ENCODE results near the gene DLD. TPM values are rescaled to one million over a fixed set of nuclear protein-coding genes. Genes with fewer than 3 reads are reported as not detected.
"Not testable (repeated sequence)": the region's sequence is repeated elsewhere in the genome, so short reads cannot be mapped to it uniquely, and the experiment has no call there.

Gene DLD
- total RNA-seq, 2 experiments from 2014 or later, result 54.1 to 60.5 TPM

DNA sequence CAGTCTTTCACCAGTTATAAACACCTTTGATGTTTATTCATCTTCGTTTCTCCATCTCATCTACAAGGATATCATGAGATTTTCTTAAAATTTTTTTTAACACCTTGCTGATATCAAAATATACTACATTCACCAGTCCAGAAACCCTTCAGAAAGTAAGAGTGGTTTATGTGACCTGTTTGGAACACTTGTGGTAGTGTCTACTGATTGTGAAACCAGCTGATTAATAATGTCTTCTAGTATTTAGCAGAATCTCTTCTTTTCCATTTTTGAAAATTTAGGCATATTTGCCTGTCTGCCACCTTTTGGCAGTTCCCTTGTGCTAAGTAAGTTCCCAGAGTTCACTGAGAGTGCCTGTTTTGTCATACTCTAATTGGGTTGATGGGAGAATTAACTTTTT lies 18.5 kb downstream of the DLD start:
- no peak for DNase-seq
- H3K4me3 Mint-ChIP-seq, result no peak overlapping the region
- peaks cover 3% of the 10 kb centered on the region for H3K4me1 Mint-ChIP-seq
- ChIA-PET POLR2A (no interaction called here), CTCF (interaction anchor here (0.6 kb wide), 1 partner anchor 717 kb away, joined by 4 read pairs; no protein-coding TSS in a partner anchor)
- H3K27ac Mint-ChIP-seq, result no peak overlapping the region
- H3K9me3 Mint-ChIP-seq, result peaks cover 3% of the 10 kb centered on the region
- H3K27me3 Mint-ChIP-seq, result no peaks in the 10 kb centered on the region
- peaks cover 73% of the 10 kb centered on the region for H3K36me3 Mint-ChIP-seq (ENCODE audit: low read depth)

DNA sequence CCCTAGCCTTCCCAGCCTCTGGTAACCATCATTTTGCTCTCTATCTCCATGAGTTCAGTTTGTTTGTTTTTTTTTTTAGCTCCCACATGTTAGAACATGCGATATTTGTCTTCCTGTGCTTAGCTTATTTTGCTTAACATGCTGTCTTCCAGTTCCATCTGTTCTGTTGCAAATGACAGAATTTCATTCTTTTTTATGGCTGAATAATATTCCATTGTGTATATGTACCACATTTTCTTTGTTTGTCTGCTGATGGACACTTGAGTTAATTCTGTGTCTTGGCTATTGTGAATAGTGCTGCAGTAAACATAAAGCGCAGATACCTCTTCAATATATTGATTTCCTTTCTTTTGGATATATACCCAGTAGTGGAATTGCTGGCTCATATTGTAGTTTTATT lies 21.0 kb downstream of the DLD start:
- no peak for DNase-seq
- peaks cover 69% of the 10 kb centered on the region for H3K36me3 Mint-ChIP-seq (ENCODE audit: low read depth)
- peaks cover 3% of the 10 kb centered on the region for H3K4me1 Mint-ChIP-seq
- CTCF ChIA-PET, result interaction anchor here (0.6 to 0.7 kb wide), 2 partner anchors 24 to 134 kb away, joined by 3 read pairs; no protein-coding TSS in a partner anchor
- H3K27ac Mint-ChIP-seq, result no peak overlapping the region
- H3K27me3 Mint-ChIP-seq, result no peaks in the 10 kb centered on the region
- H3K9me3 Mint-ChIP-seq, result peaks cover 3% of the 10 kb centered on the region
- H3K4me3 Mint-ChIP-seq, result no peak overlapping the region
- POLR2A ChIA-PET, result no interaction called here

DNA sequence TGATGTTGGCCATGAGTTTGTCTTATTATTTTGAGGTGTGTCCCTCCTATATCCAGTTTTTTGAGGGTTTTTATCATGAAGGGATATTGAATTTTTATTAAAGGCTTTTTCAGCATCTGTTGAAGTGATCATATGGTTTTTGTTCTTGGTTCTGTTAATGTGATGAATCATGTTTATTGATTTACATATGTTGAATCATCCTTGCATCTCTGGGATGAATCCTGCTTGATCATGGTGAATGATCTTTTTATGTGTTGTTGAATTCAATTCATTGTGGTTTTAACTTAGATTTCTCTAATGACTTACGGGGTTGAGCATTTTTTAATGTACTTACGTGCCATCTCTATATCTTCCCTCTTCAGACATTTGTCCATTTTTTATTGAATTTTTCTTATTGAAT lies 22.9 kb downstream of the DLD start:
- ChIA-PET POLR2A (no interaction called here), CTCF (no interaction called here)
- peaks cover 3% of the 10 kb centered on the region for H3K4me1 Mint-ChIP-seq
- H3K4me3 Mint-ChIP-seq, result no peak overlapping the region
- no peaks in the 10 kb centered on the region for H3K27me3 Mint-ChIP-seq
- H3K36me3 Mint-ChIP-seq (ENCODE audit: low read depth), result peaks cover 76% of the 10 kb centered on the region
- peaks cover 3% of the 10 kb centered on the region for H3K9me3 Mint-ChIP-seq
- H3K27ac Mint-ChIP-seq, result no peak overlapping the region
- no peak for DNase-seq

DNA sequence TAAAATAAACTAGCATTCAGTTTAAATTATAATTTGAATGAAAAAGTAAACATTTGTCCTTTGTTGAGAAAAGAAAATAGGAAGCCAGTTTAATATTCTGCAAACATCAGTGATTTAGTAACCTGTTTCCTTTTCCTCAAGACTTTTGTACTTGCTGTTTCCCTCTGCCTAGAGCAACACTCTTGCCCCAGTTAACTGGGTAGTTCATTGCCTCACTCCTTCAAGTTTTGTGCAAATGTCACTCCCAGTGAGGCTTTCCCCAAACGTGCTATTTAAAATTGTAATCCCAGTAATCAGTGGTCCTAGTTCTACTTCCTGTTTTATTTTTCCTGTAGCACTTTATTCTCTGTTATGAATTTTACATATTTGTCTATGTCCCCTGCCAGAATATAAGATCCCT lies 23.8 kb downstream of the DLD start:
- ChIA-PET CTCF (no interaction called here), POLR2A (no interaction called here)
- no peak for DNase-seq
- Mint-ChIP-seq H3K9me3 (peaks cover 3% of the 10 kb centered on the region), H3K36me3 (ENCODE audit: low read depth) (peaks cover 76% of the 10 kb centered on the region), H3K27ac (no peak overlapping the region), H3K4me3 (no peak overlapping the region), H3K27me3 (no peaks in the 10 kb centered on the region), H3K4me1 (peaks cover 3% of the 10 kb centered on the region)

DNA sequence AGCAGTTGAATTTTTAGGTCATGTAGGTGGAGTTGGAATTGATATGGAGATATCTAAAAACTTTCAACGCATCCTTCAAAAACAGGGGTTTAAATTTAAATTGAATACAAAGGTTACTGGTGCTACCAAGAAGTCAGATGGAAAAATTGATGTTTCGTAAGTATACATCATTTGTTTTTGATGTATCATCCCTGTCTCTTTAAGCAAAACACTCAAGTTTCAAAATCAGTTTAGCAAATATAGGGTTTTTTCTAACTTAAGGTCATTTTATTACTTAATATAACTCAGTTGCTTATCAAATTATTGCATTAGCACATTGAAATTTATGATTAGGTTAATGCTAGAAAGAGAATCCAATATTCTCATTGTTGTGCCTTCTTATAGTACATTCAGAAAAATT lies 24.6 kb downstream of the DLD start:
- Mint-ChIP-seq H3K27ac (no peak overlapping the region), H3K27me3 (no peaks in the 10 kb centered on the region), H3K9me3 (peaks cover 3% of the 10 kb centered on the region), H3K36me3 (ENCODE audit: low read depth) (peaks cover 77% of the 10 kb centered on the region), H3K4me1 (peaks cover 3% of the 10 kb centered on the region), H3K4me3 (no peak overlapping the region)
- no peak for DNase-seq
- POLR2A ChIA-PET, result no interaction called here
- CTCF ChIA-PET, result no interaction called here

DNA sequence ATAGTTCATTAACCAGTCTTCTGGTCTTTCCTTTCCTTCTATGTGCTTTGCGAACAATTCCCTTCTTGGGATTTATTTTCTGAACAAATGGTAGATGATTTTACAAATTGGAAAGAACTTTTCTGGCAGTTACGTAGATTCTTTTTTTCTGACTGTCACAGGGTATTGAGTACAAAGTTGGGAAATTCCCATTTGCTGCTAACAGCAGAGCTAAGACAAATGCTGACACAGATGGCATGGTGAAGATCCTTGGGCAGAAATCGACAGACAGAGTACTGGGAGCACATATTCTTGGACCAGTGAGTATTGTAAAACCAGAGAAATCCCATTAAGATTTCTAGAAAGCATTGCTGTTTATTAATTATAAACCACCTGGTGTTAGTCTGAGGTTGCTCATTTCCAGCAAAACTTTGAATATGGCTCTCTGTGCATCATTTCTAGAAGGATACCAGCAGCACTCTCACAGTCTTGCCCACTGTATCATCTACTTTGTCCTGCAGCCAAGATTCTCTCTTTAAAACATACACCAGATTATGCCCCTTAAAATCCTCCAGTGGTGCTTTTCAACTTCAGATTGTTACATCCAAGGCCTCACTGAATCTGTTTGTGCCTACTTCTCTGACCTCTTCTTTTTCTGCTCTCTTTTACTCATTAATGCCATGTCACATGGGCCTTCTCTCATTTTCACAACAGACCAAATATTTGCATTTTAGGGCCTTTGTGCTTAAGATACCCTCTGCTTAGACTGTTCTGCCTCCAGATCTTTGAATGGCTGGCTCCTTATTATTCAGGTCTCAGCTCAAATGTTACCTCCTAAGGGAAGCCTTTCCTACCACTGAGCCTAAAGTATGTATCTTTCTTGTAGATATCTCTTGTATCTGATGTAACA lies 27.0 kb downstream of the DLD start:
- Mint-ChIP-seq H3K27me3 (no peaks in the 10 kb centered on the region), H3K4me1 (peaks cover 13% of the 10 kb centered on the region), H3K9me3 (no peaks in the 10 kb centered on the region), H3K36me3 (ENCODE audit: low read depth) (peaks cover 77% of the 10 kb centered on the region), H3K4me3 (no peak overlapping the region), H3K27ac (no peak overlapping the region)
- DNase-seq, result no peak
- ChIA-PET POLR2A (interaction anchor here (0.6 kb wide), 1 partner anchor 69 kb away, joined by 3 read pairs; no protein-coding TSS in a partner anchor), CTCF (interaction anchor here (1.1 to 1.3 kb wide), 2 partner anchors 13 to 28 kb away, joined by 3 to 4 read pairs; no protein-coding TSS in a partner anchor)

DNA sequence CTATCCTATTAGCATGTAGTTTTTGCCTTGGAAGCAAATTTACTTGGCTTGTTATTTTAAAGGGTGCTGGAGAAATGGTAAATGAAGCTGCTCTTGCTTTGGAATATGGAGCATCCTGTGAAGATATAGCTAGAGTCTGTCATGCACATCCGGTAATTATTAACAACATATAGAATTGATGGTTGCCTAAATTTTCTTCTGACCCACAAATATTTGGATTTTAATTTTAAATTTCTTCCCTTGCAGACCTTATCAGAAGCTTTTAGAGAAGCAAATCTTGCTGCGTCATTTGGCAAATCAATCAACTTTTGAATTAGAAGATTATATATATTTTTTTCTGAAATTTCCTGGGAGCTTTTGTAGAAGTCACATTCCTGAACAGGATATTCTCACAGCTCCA lies 28.0 kb downstream of the DLD start:
- Mint-ChIP-seq H3K27ac (no peak overlapping the region), H3K4me1 (peaks cover 13% of the 10 kb centered on the region), H3K36me3 (ENCODE audit: low read depth) (peaks cover 74% of the 10 kb centered on the region), H3K4me3 (no peak overlapping the region), H3K27me3 (no peaks in the 10 kb centered on the region), H3K9me3 (no peaks in the 10 kb centered on the region)
- POLR2A ChIA-PET, result no interaction called here
- CTCF ChIA-PET, result no interaction called here
- no peak for DNase-seq

DNA sequence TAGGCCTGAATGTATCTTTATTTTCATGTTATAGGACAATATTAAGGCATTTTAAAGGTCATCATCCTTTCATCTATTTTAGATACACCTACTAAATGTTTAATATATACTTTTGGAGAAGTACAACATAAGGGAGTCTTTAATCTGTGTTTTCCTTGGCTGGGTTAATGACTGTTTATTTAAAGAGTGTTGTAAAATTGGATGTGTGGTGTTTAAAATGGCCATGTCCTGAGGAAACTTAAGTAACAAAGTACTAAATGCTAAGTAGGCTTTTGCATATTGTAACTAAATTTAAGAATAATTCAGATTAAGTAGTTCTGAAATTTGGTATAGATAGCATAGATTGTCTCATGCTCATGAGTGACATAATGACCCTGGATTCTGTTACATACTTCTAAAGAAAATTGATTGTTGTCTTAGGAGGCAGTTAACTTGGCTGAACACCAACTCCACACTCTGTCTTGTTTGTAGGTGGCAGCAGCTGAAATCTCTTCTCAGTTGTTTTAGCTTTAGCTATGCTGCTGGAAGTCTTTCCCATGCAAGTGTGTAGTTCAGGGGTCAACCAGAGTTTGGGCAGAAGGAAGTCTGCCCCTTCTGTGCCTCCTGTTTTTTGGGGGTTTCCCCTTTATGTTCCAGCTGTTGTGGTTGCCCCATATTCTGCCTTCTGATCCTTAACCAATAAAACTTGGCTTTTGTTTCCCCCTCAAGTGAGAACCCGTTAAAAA lies 29.2 kb downstream of the DLD start:
- no peak for DNase-seq
- CTCF ChIA-PET, result no interaction called here
- no peaks in the 10 kb centered on the region for H3K9me3 Mint-ChIP-seq
- peaks cover 72% of the 10 kb centered on the region for H3K36me3 Mint-ChIP-seq (ENCODE audit: low read depth)
- H3K4me1 Mint-ChIP-seq, result peaks cover 24% of the 10 kb centered on the region
- no peak overlapping the region for H3K27ac Mint-ChIP-seq
- no peak overlapping the region for H3K4me3 Mint-ChIP-seq
- no peaks in the 10 kb centered on the region for H3K27me3 Mint-ChIP-seq
- POLR2A ChIA-PET, result no interaction called here

DNA sequence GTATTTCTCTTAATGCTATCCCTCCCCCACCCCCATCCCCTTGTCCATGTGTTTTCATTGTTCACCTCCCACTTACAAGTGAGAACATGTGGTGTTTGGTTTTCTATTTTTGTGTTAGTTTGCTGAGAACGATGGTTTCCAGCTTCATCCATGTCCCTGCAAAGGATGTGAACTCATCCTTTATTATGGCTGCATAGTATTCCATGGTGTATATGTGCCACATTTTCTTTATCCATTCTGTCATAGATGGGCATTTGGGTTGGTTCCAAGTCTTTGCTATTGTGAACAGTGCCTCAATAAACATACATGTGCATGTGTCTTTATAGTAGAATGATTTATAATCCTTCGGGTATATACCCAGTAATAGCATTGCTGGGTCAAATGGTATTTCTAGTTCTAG lies 30.8 kb downstream of the DLD start:
- CTCF ChIA-PET, result interaction anchor here (0.6 kb wide), 1 partner anchor 1252 kb away, joined by 3 read pairs; no protein-coding TSS in a partner anchor
- DNase-seq, H3K9me3 Mint-ChIP-seq, H3K27me3 Mint-ChIP-seq, POLR2A ChIA-PET, H3K4me3 Mint-ChIP-seq, H3K27ac Mint-ChIP-seq: not testable (repeated sequence)
- Mint-ChIP-seq H3K4me1 (peaks cover 32% of the 10 kb centered on the region), H3K36me3 (ENCODE audit: low read depth) (peaks cover 73% of the 10 kb centered on the region)

DNA sequence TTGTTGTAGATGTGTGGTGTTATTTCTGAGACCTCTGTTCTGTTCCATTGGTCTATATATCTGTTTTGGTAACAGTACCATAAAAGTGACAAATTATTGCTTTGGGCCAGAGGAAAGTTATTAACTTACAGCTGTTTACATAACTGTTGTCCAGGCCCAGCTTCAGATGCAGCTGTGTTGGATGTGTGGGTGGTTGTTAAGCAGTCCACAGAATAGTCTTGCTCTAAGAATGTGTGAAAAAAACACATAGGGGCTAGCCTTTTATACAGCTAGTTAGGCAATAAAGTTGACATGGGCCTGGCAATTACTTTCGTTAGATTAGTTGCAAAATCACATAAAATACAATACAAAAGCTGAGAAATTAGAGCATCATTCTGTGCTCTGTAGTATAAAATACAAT lies 31.9 kb downstream of the DLD start:
- ChIA-PET POLR2A (no interaction called here), CTCF (interaction anchor here (1.2 kb wide), 1 partner anchor 473 kb away, joined by 4 read pairs; no protein-coding TSS in a partner anchor)
- no peaks in the 10 kb centered on the region for H3K27me3 Mint-ChIP-seq
- no peak overlapping the region for H3K4me3 Mint-ChIP-seq
- no peaks in the 10 kb centered on the region for H3K9me3 Mint-ChIP-seq
- no peak for DNase-seq
- no peak overlapping the region for H3K27ac Mint-ChIP-seq
- peaks cover 68% of the 10 kb centered on the region for H3K36me3 Mint-ChIP-seq (ENCODE audit: low read depth)
- peaks cover 32% of the 10 kb centered on the region for H3K4me1 Mint-ChIP-seq

DNA sequence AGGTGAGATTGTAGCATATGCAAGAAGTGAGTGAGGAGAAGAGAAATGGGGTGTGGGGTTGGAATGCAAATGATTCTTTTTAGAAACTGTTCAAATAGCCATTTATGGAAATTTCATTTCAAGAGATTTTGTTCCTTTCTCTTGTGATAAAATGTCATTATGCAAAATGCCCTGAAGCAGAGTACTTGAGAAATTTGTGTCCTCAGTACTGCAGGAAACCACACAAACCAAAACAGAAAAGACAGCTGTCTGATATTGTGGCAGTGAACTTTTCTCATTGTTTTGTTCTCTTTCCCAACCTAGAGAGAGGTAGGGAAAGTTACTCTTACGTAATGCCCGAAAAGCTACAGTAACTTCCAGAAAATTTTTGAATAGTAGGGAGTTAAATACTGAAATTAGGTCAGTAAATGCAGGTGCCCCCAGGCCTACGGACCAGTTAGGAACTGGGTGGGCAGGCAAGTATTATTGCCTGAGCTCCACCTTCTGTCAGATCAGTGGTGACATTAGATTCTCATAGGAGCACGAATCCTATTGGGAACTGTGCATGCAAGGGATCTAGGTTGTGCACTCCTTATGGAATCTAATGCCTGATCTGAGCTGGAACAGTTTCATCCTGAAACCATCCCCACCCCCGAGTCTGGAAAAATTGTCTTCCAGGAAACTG lies 34.0 kb downstream of the DLD start:
- no peak overlapping the region for H3K4me3 Mint-ChIP-seq
- ChIA-PET CTCF (interaction anchor here (1.1 kb wide), 1 partner anchor 8 kb away, joined by 3 read pairs; no protein-coding TSS in a partner anchor), POLR2A (interaction anchor here (0.6 kb wide), 1 partner anchor 1590 kb away, joined by 3 read pairs; no protein-coding TSS in a partner anchor)
- H3K27me3 Mint-ChIP-seq, result no peaks in the 10 kb centered on the region
- peaks cover 59% of the 10 kb centered on the region for H3K36me3 Mint-ChIP-seq (ENCODE audit: low read depth)
- DNase-seq, result no peak
- no peaks in the 10 kb centered on the region for H3K9me3 Mint-ChIP-seq
- H3K4me1 Mint-ChIP-seq, result peaks cover 32% of the 10 kb centered on the region
- peak overlapping the region; percentile 2 for H3K27ac Mint-ChIP-seq

DNA sequence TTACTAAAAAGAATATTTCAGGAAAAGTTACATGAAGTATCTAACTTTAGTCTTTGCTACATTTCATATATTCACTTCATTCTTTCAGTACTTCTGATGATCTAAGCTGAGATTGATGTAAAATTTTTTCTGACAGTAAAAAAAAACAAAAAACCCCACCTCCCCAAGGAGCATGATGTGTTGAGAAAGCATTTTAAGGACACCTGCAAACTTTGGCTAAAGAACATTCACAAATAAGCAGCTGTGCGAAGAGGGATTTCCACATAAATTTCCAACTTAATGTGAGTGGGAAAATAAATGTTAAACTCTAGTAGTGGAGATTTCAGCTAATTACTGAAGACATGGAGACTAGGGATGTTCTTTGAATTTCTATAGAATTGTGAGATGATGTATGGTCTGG lies 35.5 kb downstream of the DLD start:
- H3K9me3 Mint-ChIP-seq, result no peaks in the 10 kb centered on the region
- H3K27me3 Mint-ChIP-seq, result no peaks in the 10 kb centered on the region
- H3K27ac Mint-ChIP-seq, result no peak overlapping the region
- CTCF ChIA-PET, result no interaction called here
- DNase-seq, result no peak
- H3K36me3 Mint-ChIP-seq (ENCODE audit: low read depth), result peaks cover 49% of the 10 kb centered on the region
- H3K4me3 Mint-ChIP-seq, result no peak overlapping the region
- H3K4me1 Mint-ChIP-seq, result peaks cover 32% of the 10 kb centered on the region
- POLR2A ChIA-PET, result no interaction called here

Measured in activated CD4-positive, alpha-beta T cell treated with anti-CD3 and anti-CD28 coated beads, Interleukin-2, amount 10 ng/mL, durations not matched to agents 7 days and 5 days (primary cell).